H1 (cell line): ENCODE results near the gene P3H2. TPM values are rescaled to one million over a fixed set of nuclear protein-coding genes. Genes with fewer than 3 reads are reported as not detected.
"Not testable (repeated sequence)": the region's sequence is repeated elsewhere in the genome, so short reads cannot be mapped to it uniquely, and the experiment has no call there.

Experiments
- CTCF ChIA-PET: fragments of 300-600 bp; sonication (Branson Sonifier 250); formaldehyde crosslinking; loops from one replicate; lab custom pipeline; 2021; ENCODE audit not compliant: partially characterized antibody; lab: Charles Lee
- POLR2A ChIA-PET: fragments of 300-600 bp; sonication (Branson Sonifier 250); formaldehyde crosslinking; loops from one replicate; lab custom pipeline; 2021; ENCODE audit warnings: inconsistent platforms; ENCODE audit not compliant: partially characterized antibody; lab: Charles Lee
- DNase-seq, 2 experiments: peaks; one replicate each; pipeline versions ENCODE4 v3.0.0 to v3.0.0-alpha.2; 2010 to 2022; ENCODE audit warnings: low spot score in 2 of 2, low read depth in 1 of 2, mixed read lengths in 1 of 2
- FAIRE-seq: peaks from 2 replicates; lab custom pipeline; 2011; peaks lifted over from hg19 to GRCh38; lab: Jason Lieb, UNC
- H2AFZ ChIP-seq: 2 replicates; pipeline ENCODE4 v1.8.1; 2012; ENCODE audit warnings: low read length, inconsistent platforms
- H2AK5ac ChIP-seq: 2 replicates; pipeline ENCODE4 v1.6.1; 2013; ENCODE audit warnings: low read depth, low read length
- H2BK120ac ChIP-seq: replicated peaks from 2 replicates; pipeline ENCODE3; 2013; ENCODE audit warnings: low read depth, low read length, inconsistent platforms
- H2BK12ac ChIP-seq: 2 replicates; pipeline ENCODE4 v1.6.1; 2013; ENCODE audit warnings: low read depth, low read length
- H2BK15ac ChIP-seq: 2 replicates; pipeline ENCODE4 v1.6.1; 2013; ENCODE audit warnings: low read length
- H2BK20ac ChIP-seq: 2 replicates; pipeline ENCODE4 v1.6.1; 2013; ENCODE audit warnings: low read length
- H2BK5ac ChIP-seq: 2 replicates; pipeline ENCODE4 v1.6.1; 2013; ENCODE audit warnings: low read depth, low read length
- H3K14ac ChIP-seq: 2 replicates; pipeline ENCODE4 v1.6.1; 2013; ENCODE audit warnings: inconsistent platforms; ENCODE audit not compliant: insufficient read length
- H3K18ac ChIP-seq: 2 replicates; pipeline ENCODE4 v1.6.1; 2013; ENCODE audit warnings: low read length; ENCODE audit errors: extremely low read depth
- H3K23ac ChIP-seq: 2 replicates; pipeline ENCODE4 v1.6.1; 2013; ENCODE audit warnings: inconsistent platforms; ENCODE audit not compliant: insufficient read length
- H3K23me2 ChIP-seq: 2 replicates; pipeline ENCODE4 v1.6.1; 2013; ENCODE audit warnings: low read depth, low read length
- H3K27ac ChIP-seq: 2 replicates; pipeline ENCODE4 v1.6.1; 2011; ENCODE audit warnings: low read depth, low read length, inconsistent platforms
- H3K27me3 ChIP-seq, 4 experiments: replicated peaks in 1 of 4; 1 replicate in 1 of 4; 2 replicates in 3 of 4; pipeline versions ENCODE4 v1.6.1 to v1.8.1; 2011 to 2013; ENCODE audit warnings: low read length in 3 of 4, mild to moderate bottlenecking in 3 of 4, inconsistent platforms in 2 of 4, mixed read lengths in 2 of 4, moderate library complexity in 1 of 4; ENCODE audit not compliant: control insufficient read depth in 3 of 4, insufficient read depth in 3 of 4; ENCODE audit errors: extremely low read depth in 1 of 4
- H3K36me3 ChIP-seq, 4 experiments: 2 replicates each; pipeline versions ENCODE4 v1.6.1 to v1.8.1; 2011 to 2013; ENCODE audit warnings: mild to moderate bottlenecking in 4 of 4, low read length in 3 of 4, moderate library complexity in 2 of 4, control low read depth in 1 of 4, inconsistent platforms in 1 of 4; ENCODE audit not compliant: insufficient read depth in 4 of 4, control insufficient read depth in 2 of 4
- H3K4ac ChIP-seq: replicated peaks from 2 replicates; pipeline ENCODE3; 2013; ENCODE audit warnings: low read length, low read depth, mixed read lengths, inconsistent platforms; ENCODE audit not compliant: insufficient read length
- H3K4me1 ChIP-seq, 4 experiments: replicated peaks in 1 of 4; 1 replicate in 1 of 4; 2 replicates in 3 of 4; pipeline versions ENCODE4 v1.6.1 to v1.8.1; 2011 to 2013; ENCODE audit warnings: low read length in 3 of 4, inconsistent platforms in 2 of 4, mixed read lengths in 1 of 4; ENCODE audit not compliant: insufficient read depth in 4 of 4, control insufficient read depth in 3 of 4
- H3K4me2 ChIP-seq, 2 experiments: 2 replicates each; pipeline versions ENCODE4 v1.6.1 to v1.8.1; 2011 to 2013; ENCODE audit warnings: low read depth in 2 of 2, low read length in 2 of 2, control low read depth in 1 of 2, inconsistent platforms in 1 of 2, mild to moderate bottlenecking in 1 of 2; ENCODE audit not compliant: insufficient read depth in 1 of 2
- H3K4me3 ChIP-seq, 4 experiments: fragments of 200-600, 300-600 bp in 1 of 4; sonication (generic), shearing (Covaris generic), sonication (Bioruptor Twin) in 1 of 4; 2 replicates each; pipeline versions ENCODE4 v1.5.1 to v1.8.1; 2011 to 2016; ENCODE audit warnings: low read length in 4 of 4, low read depth in 3 of 4, control low read depth in 2 of 4, inconsistent platforms in 2 of 4, mild to moderate bottlenecking in 2 of 4, mixed read lengths in 1 of 4, moderate library complexity in 1 of 4; ENCODE audit not compliant: insufficient read depth in 2 of 4; ENCODE audit errors: extremely low read depth in 1 of 4
- H3K56ac ChIP-seq: replicated peaks from 2 replicates; pipeline ENCODE3; 2013; ENCODE audit warnings: low read depth, mild to moderate bottlenecking, mixed read lengths, low read length, inconsistent platforms; ENCODE audit not compliant: insufficient read length
- H3K79me1 ChIP-seq: 2 replicates; pipeline ENCODE4 v1.6.1; 2013; ENCODE audit warnings: low read depth, low read length, control low read depth
- H3K79me2 ChIP-seq, 2 experiments: 2 replicates each; pipeline versions ENCODE4 v1.6.1 to v1.8.1; 2012 to 2013; ENCODE audit warnings: low read length in 2 of 2, mild to moderate bottlenecking in 2 of 2, inconsistent platforms in 1 of 2; ENCODE audit not compliant: insufficient read depth in 2 of 2, control insufficient read depth in 1 of 2
- H3K9ac ChIP-seq, 4 experiments: replicated peaks in 1 of 4; 1 replicate in 1 of 4; 2 replicates in 3 of 4; pipeline versions ENCODE4 v1.6.1 to v1.8.1; 2011 to 2013; ENCODE audit warnings: low read depth in 3 of 4, low read length in 3 of 4, control low read depth in 2 of 4, mild to moderate bottlenecking in 2 of 4, moderate library complexity in 2 of 4, inconsistent platforms in 1 of 4; ENCODE audit errors: extremely low read depth in 1 of 4
- H3K9me3 ChIP-seq, 2 experiments: 2 replicates each; pipeline versions ENCODE4 v1.6.1 to v1.8.1; 2012 to 2013; ENCODE audit warnings: mild to moderate bottlenecking in 2 of 2, moderate library complexity in 2 of 2, control low read depth in 1 of 2, inconsistent platforms in 1 of 2, low read depth in 1 of 2, low read length in 1 of 2, mixed read lengths in 1 of 2; ENCODE audit not compliant: insufficient read depth in 2 of 2
- H4K20me1 ChIP-seq, 2 experiments: replicated peaks in 1 of 2; 2 replicates each; pipeline versions ENCODE3 to v1.8.1; 2011 to 2013; ENCODE audit warnings: inconsistent platforms in 2 of 2, low read length in 2 of 2, mild to moderate bottlenecking in 1 of 2; ENCODE audit not compliant: insufficient read depth in 2 of 2, control insufficient read depth in 1 of 2
- H4K5ac ChIP-seq: 2 replicates; pipeline ENCODE4 v1.6.1; 2013; ENCODE audit warnings: low read length, low read depth, mixed read lengths, inconsistent platforms; ENCODE audit not compliant: insufficient read length
- H4K8ac ChIP-seq: 2 replicates; pipeline ENCODE4 v1.8.0; 2013; ENCODE audit warnings: mild to moderate bottlenecking, moderate library complexity, low read length, inconsistent platforms; ENCODE audit not compliant: insufficient read depth; ENCODE audit errors: extremely low read depth
- H4K91ac ChIP-seq: replicated peaks from 2 replicates; pipeline ENCODE3; 2013; ENCODE audit warnings: low read length, mixed read lengths, inconsistent platforms; ENCODE audit not compliant: insufficient read length
- WGBS, 2 experiments: shearing (Covaris generic) in 1 of 2; methylation state at CpG; one replicate each; pipeline versions ENCODE4 v1.1.6 to v1.1.7; 2013 to 2015; ENCODE audit warnings: low lambda C conversion rate in 2 of 2, mixed read lengths in 2 of 2, inconsistent platforms in 1 of 2, low coverage in 1 of 2, missing lambda C conversion rate in 1 of 2; ENCODE audit not compliant: insufficient replicate concordance in 2 of 2, insufficient coverage in 1 of 2, insufficient read length in 1 of 2; ENCODE audit errors: extremely low coverage in 1 of 2, missing lambda C conversion rate in 1 of 2; 5-methylcytosine and 5-hydroxymethylcytosine counted together
- polyA plus RNA-seq, 7 experiments: library from polyadenylated mRNA; depleted of rRNA in 3 of 7; stranded (reverse) in 5 of 7; unstranded in 2 of 7; fragments of >200 nt in 5 of 7; fragments of 200-250 nt in 2 of 7; gene quantifications; 1 replicate in 5 of 7; 2 replicates in 1 of 7; 4 replicates in 1 of 7; pipeline versions ENCODE4 v1.2.1 to v1.2.3, GENCODE V29; 2011 to 2013; ENCODE audit warnings: missing spikeins in 2 of 7, mixed read lengths in 2 of 7
- total RNA-seq: library from RNA; stranded (reverse); fragmentation: NEBNext Ultra II Directional; extraction: Animal tissue kit (Norgen Biotek cat#: 25700); gene quantifications from 2 replicates; pipeline ENCODE4 v1.2.1, GENCODE V29; 2021

P3H2 gene
- total and polyA plus RNA-seq, 2 of the 8 experiments (the other 6 are each of a cell fraction or from before 2014, with no cell fraction given), result 40.5 to 60.4 TPM

GRCh38 chr3:190149830-190150619, 29.3 kb upstream of the P3H2 start:
- H2AK5ac ChIP-seq, H2BK20ac ChIP-seq, H2BK12ac ChIP-seq, H4K5ac ChIP-seq, H3K56ac ChIP-seq, H3K4ac ChIP-seq, H2BK120ac ChIP-seq, H3K18ac ChIP-seq, H4K20me1 ChIP-seq, H3K23ac ChIP-seq, H3K9ac ChIP-seq, H3K27ac ChIP-seq, H3K23me2 ChIP-seq, H3K79me1 ChIP-seq, POLR2A ChIA-PET, FAIRE-seq, H3K79me2 ChIP-seq, DNase-seq, H2AFZ ChIP-seq, H4K91ac ChIP-seq, H3K4me1 ChIP-seq, H2BK15ac ChIP-seq, H3K27me3 ChIP-seq, H3K4me3 ChIP-seq, H3K9me3 ChIP-seq, H2BK5ac ChIP-seq, H3K4me2 ChIP-seq, H3K36me3 ChIP-seq, H4K8ac ChIP-seq, H3K14ac ChIP-seq: not testable (repeated sequence)
- WGBS, 2 experiments, result 91% methylated on average over 5 of the region's 6 CpGs; no CpG with 5 or more reads in 1 of the 2 experiments
- CTCF ChIA-PET, result interaction anchor here (0.5 to 1.2 kb wide), 2 partner anchors 18 to 291 kb away, joined by 3 read pairs; no protein-coding TSS in a partner anchor

DNA sequence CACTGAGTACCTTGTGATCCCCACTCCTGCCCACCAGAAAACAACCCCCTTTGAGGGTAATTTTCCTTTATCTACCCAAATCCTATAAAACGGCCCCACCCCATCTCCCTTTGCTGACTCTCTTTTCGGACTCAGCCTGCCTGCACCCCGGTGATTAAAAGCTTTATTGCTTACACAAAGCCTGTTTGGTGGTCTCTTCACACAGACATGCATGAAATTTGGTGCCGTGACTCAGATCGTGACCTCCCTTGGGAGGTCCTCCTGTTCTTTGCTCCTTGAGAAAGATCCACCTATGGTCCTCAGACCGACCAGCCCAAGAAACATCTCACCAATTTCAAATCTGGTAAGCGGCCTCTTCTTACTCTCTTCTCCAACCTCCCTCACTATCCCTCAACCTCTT, 24.1 kb upstream of the P3H2 start:
- H3K4me2 ChIP-seq, H3K36me3 ChIP-seq, H3K23ac ChIP-seq, H2BK15ac ChIP-seq, H4K5ac ChIP-seq, FAIRE-seq, H3K23me2 ChIP-seq, H2BK20ac ChIP-seq, POLR2A ChIA-PET, H3K4me1 ChIP-seq, H3K4me3 ChIP-seq, H3K27ac ChIP-seq, DNase-seq, H2BK5ac ChIP-seq, H2AFZ ChIP-seq, H4K91ac ChIP-seq, H4K8ac ChIP-seq, CTCF ChIA-PET, H2AK5ac ChIP-seq, H3K56ac ChIP-seq, H3K79me1 ChIP-seq, H2BK12ac ChIP-seq, H2BK120ac ChIP-seq, H3K14ac ChIP-seq, H4K20me1 ChIP-seq, H3K18ac ChIP-seq, H3K79me2 ChIP-seq, H3K9ac ChIP-seq, H3K27me3 ChIP-seq, H3K4ac ChIP-seq: not testable (repeated sequence)
- peaks cover 5 to 11% of the 10 kb centered on the region in 2 experiments; a peak in 3 of 4 replicates for H3K9me3 ChIP-seq
- 79% methylated on average over 7 of the region's 7 CpGs; no CpG with 5 or more reads in 1 of the 2 experiments for WGBS, 2 experiments
